Common myeloid progenitor, CD34-positive (primary cell): Measurements from ENCODE around the gene BNIP3.
"Not testable (repeated sequence)": the region's sequence is repeated elsewhere in the genome, so short reads cannot be mapped to it uniquely, and the experiment has no call there.

Experiments used
- CTCF ChIA-PET: fragments of 350-600 bp; sonication (Branson Sonifier 250); formaldehyde crosslinking; loops from one replicate; lab custom pipeline; 2021; ENCODE audit warnings: antibody characterized with exemption; lab: Charles Lee
- POLR2A ChIA-PET: fragments of 350-600 bp; sonication (Branson Sonifier 250); formaldehyde crosslinking; loops from one replicate; lab custom pipeline; 2021; ENCODE audit warnings: antibody characterized with exemption; lab: Charles Lee
- DNase-seq, 3 donors: peaks; one replicate each; pipeline versions ENCODE4 v3.0.0 to v3.0.0-alpha.2; 2013
- H3K27ac ChIP-seq, 2 experiments: 1 replicate in 1 of 2; 2 replicates in 1 of 2; pipeline ENCODE4 v1.7.0; 2013; ENCODE audit warnings: inconsistent platforms in 2 of 2, low read length in 2 of 2, mild to moderate bottlenecking in 2 of 2, low read depth in 1 of 2, moderate library complexity in 1 of 2; ENCODE audit not compliant: severe bottlenecking in 2 of 2, insufficient read depth in 1 of 2, poor library complexity in 1 of 2
- H3K27me3 ChIP-seq, 5 experiments: replicated peaks in 2 of 5; 1 replicate in 3 of 5; 2 replicates in 2 of 5; pipeline versions ENCODE4 v1.6.1 to v1.7.0; 2013; ENCODE audit warnings: low read length in 4 of 5, mild to moderate bottlenecking in 2 of 5, moderate library complexity in 2 of 5, inconsistent platforms in 1 of 5; ENCODE audit not compliant: insufficient read depth in 5 of 5, control insufficient read depth in 4 of 5
- H3K36me3 ChIP-seq, 4 experiments: 1 replicate in 2 of 4; 2 replicates in 2 of 4; pipeline versions ENCODE4 v1.6.1 to v1.7.0; 2013; ENCODE audit warnings: low read length in 3 of 4, control low read depth in 1 of 4, mild to moderate bottlenecking in 1 of 4; ENCODE audit not compliant: control insufficient read depth in 4 of 4, insufficient read depth in 4 of 4
- H3K4me1 ChIP-seq, 4 experiments: 1 replicate in 3 of 4; 2 replicates in 1 of 4; pipeline versions ENCODE4 v1.6.1 to v1.7.1; 2013; ENCODE audit warnings: low read length in 3 of 4, mild to moderate bottlenecking in 3 of 4, control low read depth in 1 of 4, inconsistent platforms in 1 of 4, moderate library complexity in 1 of 4; ENCODE audit not compliant: control insufficient read depth in 4 of 4, insufficient read depth in 4 of 4; ENCODE audit errors: control extremely low read depth in 1 of 4
- H3K4me3 ChIP-seq, 7 experiments: 1 replicate in 4 of 7; 2 replicates in 3 of 7; pipeline versions ENCODE4 v1.5.1 to v1.7.0; 2013; ENCODE audit warnings: mild to moderate bottlenecking in 7 of 7, low read length in 6 of 7, moderate library complexity in 6 of 7, inconsistent platforms in 2 of 7, low read depth in 2 of 7, control low read depth in 1 of 7; ENCODE audit not compliant: insufficient read depth in 4 of 7, control insufficient read depth in 1 of 7; ENCODE audit errors: extremely low read depth in 1 of 7
- H3K9me3 ChIP-seq, 5 experiments: 1 replicate in 4 of 5; 2 replicates in 1 of 5; pipeline versions ENCODE4 v1.6.1 to v1.7.1; 2013; ENCODE audit warnings: low read length in 4 of 5, mild to moderate bottlenecking in 2 of 5, inconsistent platforms in 1 of 5, low read depth in 1 of 5, moderate library complexity in 1 of 5; ENCODE audit not compliant: control insufficient read depth in 4 of 5, insufficient read depth in 2 of 5; ENCODE audit errors: control extremely low read depth in 1 of 5
- WGBS: methylation state at CpG from one replicate; pipeline ENCODE4 v1.1.5; 2013; ENCODE audit not compliant: insufficient coverage; 5-methylcytosine and 5-hydroxymethylcytosine counted together

The BNIP3 gene

DNA sequence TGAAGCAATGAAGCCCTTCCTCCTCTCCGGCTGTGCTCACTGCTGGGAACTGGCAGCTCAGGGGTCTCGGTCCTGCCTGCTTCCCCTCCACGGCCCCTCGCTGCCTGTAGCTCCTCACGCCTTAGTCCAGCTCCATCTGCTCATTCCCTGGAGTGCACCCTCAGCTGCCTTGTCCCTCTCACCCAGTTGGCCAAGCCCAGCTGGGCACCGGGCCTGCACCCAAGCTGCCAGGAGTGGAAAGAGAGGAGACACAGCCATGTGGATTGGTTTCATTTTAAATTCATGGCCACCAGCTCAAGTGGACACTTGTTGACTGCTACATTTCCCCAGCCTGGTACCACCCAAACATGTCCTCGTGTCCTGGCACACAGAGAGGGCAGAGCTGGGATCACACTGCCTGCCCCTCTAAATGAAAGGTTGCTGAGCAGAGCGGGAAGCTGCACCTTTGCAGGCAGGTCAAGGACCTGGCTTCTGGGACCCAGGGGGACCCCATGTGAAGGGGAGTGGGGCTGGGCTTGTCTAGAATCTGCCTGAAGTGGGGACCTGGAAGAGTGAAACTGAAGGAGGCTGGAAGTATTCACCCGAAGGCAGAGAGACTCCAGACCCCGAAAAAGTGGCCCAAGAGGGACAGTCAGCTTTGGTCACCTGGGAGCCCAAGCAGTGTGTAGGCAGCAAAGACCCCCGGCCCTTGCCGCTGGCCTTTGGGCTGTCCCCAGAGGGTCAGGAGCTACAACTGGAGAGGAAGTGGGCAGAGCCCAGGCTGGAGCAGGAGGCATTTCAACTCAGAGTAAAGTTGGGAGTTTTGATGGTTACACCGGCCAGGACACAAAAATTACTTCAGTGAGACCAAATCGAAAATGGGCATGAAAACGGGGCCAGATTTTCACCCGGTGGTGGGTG, 15.0 kb upstream of the BNIP3 start:
- 87% methylated on average over 16 of the region's 16 CpGs for WGBS

DNA sequence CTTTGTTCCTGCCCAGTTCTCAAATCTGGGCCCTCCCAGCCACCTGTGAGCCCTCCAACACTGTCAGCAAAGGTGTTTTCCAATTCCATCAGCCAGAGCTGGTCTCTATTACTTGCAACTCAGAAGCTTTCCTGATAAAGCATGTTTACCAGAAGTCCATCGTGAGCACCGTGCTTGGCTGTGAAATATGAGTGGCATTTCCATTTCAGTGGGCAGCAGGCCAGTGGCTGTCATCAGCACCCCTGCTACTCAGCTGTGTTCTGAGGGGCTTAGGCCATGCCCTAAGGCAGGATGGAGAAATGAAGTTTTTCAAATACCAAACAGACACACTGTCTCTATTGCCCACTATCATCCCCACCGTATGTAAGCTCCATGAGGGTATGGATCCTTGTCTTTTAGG, 12.7 kb upstream of the BNIP3 start:
- ChIA-PET CTCF (interaction anchor here (0.7 kb wide), 1 partner anchor 10 kb away, joined by 3 read pairs; no protein-coding TSS in a partner anchor), POLR2A (no interaction called here)
- H3K36me3 ChIP-seq: no peaks in the 10 kb centered on the region
- no peak overlapping the region for H3K4me3 ChIP-seq
- peaks cover 0 to 4% (median 0%) of the 10 kb centered on the region in 5 experiments for H3K27me3 ChIP-seq
- H3K4me1 ChIP-seq: no peaks in the 10 kb centered on the region
- DNase-seq: no peak
- 100% methylated on average over 2 of the region's 3 CpGs for WGBS
- H3K27ac ChIP-seq: no peak overlapping the region
- H3K9me3 ChIP-seq: no peaks in the 10 kb centered on the region

More for the DNA sequence above, 15.0 kb upstream of the BNIP3 start:
- no peak overlapping the region for H3K27ac ChIP-seq
- no peak for DNase-seq
- POLR2A ChIA-PET: interaction anchor here (0.6 kb wide), 1 partner anchor 115 kb away, joined by 3 read pairs; no protein-coding TSS in a partner anchor
- no peak overlapping the region for H3K4me3 ChIP-seq
- CTCF ChIA-PET: interaction anchor here (0.8 to 1.1 kb wide), 2 partner anchors 16 to 17 kb away, joined by 3 read pairs; no protein-coding TSS in a partner anchor
- no peaks in the 10 kb centered on the region for H3K9me3 ChIP-seq
- H3K27me3 ChIP-seq: peaks cover 0 to 4% (median 0%) of the 10 kb centered on the region in 5 experiments
- no peaks in the 10 kb centered on the region for H3K36me3 ChIP-seq
- no peaks in the 10 kb centered on the region for H3K4me1 ChIP-seq

DNA sequence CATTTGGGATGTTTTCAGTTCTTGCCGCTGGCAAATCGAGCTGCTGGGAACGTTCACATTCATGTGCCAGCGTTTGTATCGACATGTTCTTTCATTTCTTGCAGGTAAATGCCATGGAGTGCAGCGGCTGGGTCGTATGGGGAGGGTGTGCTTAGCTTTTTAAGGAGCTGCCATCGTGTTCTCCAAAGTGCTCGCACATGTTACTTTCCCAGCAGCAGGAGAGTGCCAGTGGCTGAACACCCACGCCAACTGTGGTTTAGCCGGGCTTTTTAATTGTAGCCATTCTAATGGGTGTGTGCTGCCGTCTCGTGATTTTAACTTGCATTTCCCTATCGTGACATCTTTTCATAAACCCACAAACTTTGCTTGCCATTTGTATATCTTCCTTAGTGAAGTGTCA, 11.6 kb upstream of the BNIP3 start:
- POLR2A ChIA-PET: no interaction called here
- no peaks in the 10 kb centered on the region for H3K9me3 ChIP-seq
- CTCF ChIA-PET: no interaction called here
- H3K4me3 ChIP-seq: no peak overlapping the region
- H3K4me1 ChIP-seq: no peaks in the 10 kb centered on the region
- 88% methylated on average over 11 of the region's 14 CpGs for whole genome bisulfite sequencing
- no peak for DNase-seq
- peaks cover 0 to 4% (median 0%) of the 10 kb centered on the region in 5 experiments for H3K27me3 ChIP-seq
- H3K27ac ChIP-seq: no peak overlapping the region
- H3K36me3 ChIP-seq: no peaks in the 10 kb centered on the region

DNA sequence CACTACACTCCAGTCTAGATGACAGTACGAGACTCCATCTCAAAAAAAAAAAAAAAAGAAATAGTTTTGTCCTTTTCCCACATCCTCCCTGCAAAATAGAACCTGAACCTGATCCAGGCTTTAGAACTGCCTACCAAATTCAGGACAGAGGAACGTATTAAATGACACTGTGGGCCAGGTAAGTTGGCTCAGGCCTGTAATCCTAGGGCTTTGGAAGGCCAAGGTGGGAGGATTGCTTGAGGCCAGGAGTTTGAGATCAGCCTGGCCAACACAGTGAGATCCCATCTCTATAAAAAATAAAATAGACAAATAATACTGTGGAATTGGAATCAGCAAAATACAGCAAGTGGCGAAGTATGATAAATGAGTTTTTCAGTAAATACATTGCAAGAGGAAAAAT, 10.0 kb upstream of the BNIP3 start:
- WGBS: no CpG with 5 or more reads among the region's 3 CpGs

DNA sequence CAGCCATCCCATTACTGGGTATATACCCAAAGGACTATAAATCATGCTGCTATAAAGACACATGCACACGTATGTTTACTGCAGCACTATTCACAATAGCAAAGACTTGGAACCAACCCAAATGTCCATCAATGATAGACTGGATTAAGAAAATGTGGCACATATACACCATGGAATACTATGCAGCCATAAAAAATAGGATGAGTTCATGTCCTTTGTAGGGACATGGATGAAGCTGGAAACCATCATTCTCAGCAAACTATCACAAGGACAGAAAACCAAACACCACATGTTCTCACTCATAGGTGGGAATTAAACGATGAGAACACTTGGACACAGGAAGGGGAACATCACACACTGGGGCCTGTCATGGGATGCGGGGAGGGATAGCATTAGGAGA, 6.1 kb upstream of the BNIP3 start:
- H3K9me3 ChIP-seq, CTCF ChIA-PET, POLR2A ChIA-PET, DNase-seq, H3K27ac ChIP-seq, H3K4me1 ChIP-seq, H3K36me3 ChIP-seq, H3K4me3 ChIP-seq: not testable (repeated sequence)
- no CpG with 5 or more reads among the region's 3 CpGs for WGBS
- peaks cover 2 to 16% (median 10%) of the 10 kb centered on the region in 5 experiments for H3K27me3 ChIP-seq

More for the DNA sequence above, 10.0 kb upstream of the BNIP3 start:
- peaks cover 0 to 4% (median 0%) of the 10 kb centered on the region in 5 experiments for H3K27me3 ChIP-seq
- no peaks in the 10 kb centered on the region for H3K4me1 ChIP-seq
- H3K9me3 ChIP-seq: peaks cover 0 to 2% (median 0%) of the 10 kb centered on the region in 5 experiments
- CTCF ChIA-PET: no interaction called here
- POLR2A ChIA-PET: no interaction called here
- H3K36me3 ChIP-seq: no peaks in the 10 kb centered on the region
- no peak overlapping the region for H3K4me3 ChIP-seq
- DNase-seq: no peak
- H3K27ac ChIP-seq: no peak overlapping the region

DNA sequence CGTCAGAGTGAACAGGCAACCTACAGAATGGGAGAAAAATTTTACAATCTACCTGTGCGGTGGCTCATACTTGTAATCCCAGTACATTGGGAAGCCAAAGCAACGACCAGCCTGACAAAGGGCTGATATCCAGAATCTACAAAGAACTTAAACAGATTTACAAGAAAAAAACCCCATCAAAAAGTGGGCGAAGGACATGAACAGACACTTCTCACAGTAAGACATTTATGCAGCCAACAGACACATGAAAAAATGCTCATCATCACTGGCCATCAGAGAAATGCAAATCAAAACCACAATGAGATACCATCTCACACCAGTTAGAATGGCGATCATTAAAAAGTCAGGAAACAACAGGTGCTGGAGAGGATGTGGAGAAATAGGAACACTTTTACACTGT, 5.6 kb upstream of the BNIP3 start:
- 92% methylated on average over 3 of the region's 5 CpGs for WGBS
- H3K27me3 ChIP-seq: peaks cover 2 to 19% (median 12%) of the 10 kb centered on the region in 5 experiments
- DNase-seq, H3K4me1 ChIP-seq, H3K27ac ChIP-seq, H3K4me3 ChIP-seq, H3K9me3 ChIP-seq, CTCF ChIA-PET, POLR2A ChIA-PET, H3K36me3 ChIP-seq: not testable (repeated sequence)

DNA sequence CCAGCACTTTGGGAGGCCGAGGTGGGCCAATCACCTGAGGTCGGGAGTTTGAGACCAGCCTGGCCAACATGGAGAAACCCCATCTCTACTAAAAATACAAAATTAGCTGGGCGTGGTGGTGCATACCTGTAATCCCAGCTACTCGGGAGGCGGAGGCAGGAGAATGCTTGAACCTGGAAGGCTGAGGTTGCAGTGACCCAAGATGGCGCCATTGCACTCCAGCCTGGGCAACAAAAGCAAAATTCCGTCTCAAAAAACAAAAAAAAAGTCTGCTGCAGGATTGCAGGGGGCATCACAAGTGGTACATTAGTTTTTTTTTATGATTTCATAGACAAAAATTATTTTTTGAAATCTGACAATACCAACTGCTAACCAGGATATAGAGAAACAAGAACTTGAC, 5.1 kb upstream of the BNIP3 start:
- H3K27ac ChIP-seq, CTCF ChIA-PET, H3K4me1 ChIP-seq, POLR2A ChIA-PET, H3K9me3 ChIP-seq, H3K36me3 ChIP-seq, H3K4me3 ChIP-seq, DNase-seq: not testable (repeated sequence)
- 98% methylated on average over 5 of the region's 7 CpGs for WGBS
- H3K27me3 ChIP-seq: peaks cover 2 to 21% (median 12%) of the 10 kb centered on the region in 5 experiments
